ENCODE measurements around the gene ANAPC7.
"Not testable (repeated sequence)": the region's sequence is repeated elsewhere in the genome, so short reads cannot be mapped to it uniquely, and the experiment has no call there.

- TF ChIP-seq POLR2A (IDR thresholded peaks at IDR 0.05): not testable (repeated sequence)
- TF ChIP-seq, protein P1, sequence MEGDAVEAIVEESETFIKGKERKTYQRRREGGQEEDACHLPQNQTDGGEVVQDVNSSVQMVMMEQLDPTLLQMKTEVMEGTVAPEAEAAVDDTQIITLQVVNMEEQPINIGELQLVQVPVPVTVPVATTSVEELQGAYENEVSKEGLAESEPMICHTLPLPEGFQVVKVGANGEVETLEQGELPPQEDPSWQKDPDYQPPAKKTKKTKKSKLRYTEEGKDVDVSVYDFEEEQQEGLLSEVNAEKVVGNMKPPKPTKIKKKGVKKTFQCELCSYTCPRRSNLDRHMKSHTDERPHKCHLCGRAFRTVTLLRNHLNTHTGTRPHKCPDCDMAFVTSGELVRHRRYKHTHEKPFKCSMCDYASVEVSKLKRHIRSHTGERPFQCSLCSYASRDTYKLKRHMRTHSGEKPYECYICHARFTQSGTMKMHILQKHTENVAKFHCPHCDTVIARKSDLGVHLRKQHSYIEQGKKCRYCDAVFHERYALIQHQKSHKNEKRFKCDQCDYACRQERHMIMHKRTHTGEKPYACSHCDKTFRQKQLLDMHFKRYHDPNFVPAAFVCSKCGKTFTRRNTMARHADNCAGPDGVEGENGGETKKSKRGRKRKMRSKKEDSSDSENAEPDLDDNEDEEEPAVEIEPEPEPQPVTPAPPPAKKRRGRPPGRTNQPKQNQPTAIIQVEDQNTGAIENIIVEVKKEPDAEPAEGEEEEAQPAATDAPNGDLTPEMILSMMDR (IDR thresholded peaks at IDR 0.05): not testable (repeated sequence)
Observed at GRCh38 chr12:110405126-110405662, 1.7 kb upstream of the ANAPC7 start.
